ENCODE measurements around the gene TRIP13.

GRCh38 chr5:858726-859125 is 34.0 kb upstream of the TRIP13 start:
- no peak for TF ChIP-seq REST (IDR thresholded peaks at IDR 0.05; ENCODE audit: borderline replicate concordance)
- no peak for TF ChIP-seq REST (CRISPR knock-in tag; IDR thresholded peaks at IDR 0.05; ENCODE audit: low read depth)
- no peak for TF ChIP-seq HNRNPL (IDR thresholded peaks at IDR 0.05; ENCODE audit: low read depth, low read length)
- no peak for TF ChIP-seq YY1 (IDR thresholded peaks at IDR 0.05; ENCODE audit: borderline replicate concordance in 1 of 3, control insufficient read depth in 1 of 3, extremely low read depth in 1 of 3, insufficient read depth in 3 of 3, insufficient read length in 1 of 3, insufficient replicate concordance in 2 of 3, low read depth in 1 of 3, low read length in 2 of 3)
- no peak for TF ChIP-seq ZNF780A (CRISPR knock-in tag; IDR thresholded peaks at IDR 0.05)
- no peak for TF ChIP-seq THAP7 (CRISPR knock-in tag; IDR thresholded peaks at IDR 0.05)
- no peak for TF ChIP-seq ATF2 (CRISPR knock-in tag; IDR thresholded peaks at IDR 0.05)
- TF ChIP-seq FOSL1 (tag; conservative IDR thresholded peaks at IDR 0.05) = no peak
- TF ChIP-seq SMAD1 (IDR thresholded peaks at IDR 0.05; ENCODE audit: low read depth, low read length, partially characterized antibody) = no peak

Data from K562 (cell line).